Measurements from ENCODE around the gene AGO3. TPM values are rescaled to one million over a fixed set of nuclear protein-coding genes. Genes with fewer than 3 reads are reported as not detected.

AGO3 gene
- total and polyA plus RNA-seq, 2 of the 13 experiments (the other 11 are each of a cell fraction or from before 2014, with no cell fraction given): 21.2 to 27.1 TPM

DNA sequence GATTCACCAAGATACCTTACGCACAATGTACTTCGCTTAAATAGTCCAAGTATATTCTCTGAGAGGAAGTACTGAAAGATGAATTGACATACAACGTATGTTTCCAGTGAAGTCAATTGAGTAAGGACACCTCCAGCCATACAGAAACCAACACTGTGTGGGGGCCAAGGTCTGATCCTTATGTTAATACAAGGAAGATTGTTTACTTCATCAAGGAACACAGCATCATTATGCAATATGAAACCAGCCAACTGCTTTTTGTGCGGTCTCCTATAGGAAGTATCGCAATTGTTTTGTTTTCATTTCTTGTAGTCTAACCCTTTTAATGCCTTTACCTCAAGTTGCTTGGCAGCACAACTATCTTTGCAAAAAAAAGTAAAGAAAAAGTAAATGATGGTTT, 124.8 kb downstream of the AGO3 start:
- TF ChIP-seq, protein P1, sequence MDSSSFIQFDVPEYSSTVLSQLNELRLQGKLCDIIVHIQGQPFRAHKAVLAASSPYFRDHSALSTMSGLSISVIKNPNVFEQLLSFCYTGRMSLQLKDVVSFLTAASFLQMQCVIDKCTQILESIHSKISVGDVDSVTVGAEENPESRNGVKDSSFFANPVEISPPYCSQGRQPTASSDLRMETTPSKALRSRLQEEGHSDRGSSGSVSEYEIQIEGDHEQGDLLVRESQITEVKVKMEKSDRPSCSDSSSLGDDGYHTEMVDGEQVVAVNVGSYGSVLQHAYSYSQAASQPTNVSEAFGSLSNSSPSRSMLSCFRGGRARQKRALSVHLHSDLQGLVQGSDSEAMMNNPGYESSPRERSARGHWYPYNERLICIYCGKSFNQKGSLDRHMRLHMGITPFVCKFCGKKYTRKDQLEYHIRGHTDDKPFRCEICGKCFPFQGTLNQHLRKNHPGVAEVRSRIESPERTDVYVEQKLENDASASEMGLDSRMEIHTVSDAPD (CRISPR knock-in tag; IDR thresholded peaks at IDR 0.05): no peak
- TF ChIP-seq ZNF460 (CRISPR knock-in tag; IDR thresholded peaks at IDR 0.05; ENCODE audit: borderline replicate concordance) (no peak), ZNF232 (CRISPR knock-in tag; IDR thresholded peaks at IDR 0.05; ENCODE audit: borderline replicate concordance) (no peak), ZBTB3 (CRISPR knock-in tag; IDR thresholded peaks at IDR 0.05; ENCODE audit: borderline replicate concordance, low read depth) (no peak), ZNF749 (CRISPR knock-in tag; IDR thresholded peaks at IDR 0.05; ENCODE audit: borderline replicate concordance) (no peak), ZNF878 (CRISPR knock-in tag; IDR thresholded peaks at IDR 0.05) (no peak), MTA1 (CRISPR knock-in tag; IDR thresholded peaks at IDR 0.05; ENCODE audit: borderline replicate concordance) (no peak), NFIC (IDR thresholded peaks at IDR 0.05; ENCODE audit: low read length) (no peak)
- DNase-seq (ENCODE audit: low spot score) (no peak), FAIRE-seq (no peak), ATAC-seq (no peak)
- in situ Hi-C loops (cut with HindIII; ENCODE audit: extremely low pct_ligation_motif_present, low pct_unique_long_range_greater_than_20kb): no loop called here
- Histone ChIP-seq H3K9me3 (ENCODE audit: low read length) (no peaks in the 10 kb centered on the region), H3K9ac (ENCODE audit: insufficient read depth, low read depth, low read length) (no peak overlapping the region), H3K36me3 (replicated peaks in 1 of 2; ENCODE audit: control insufficient read depth in 1 of 2, insufficient read depth in 2 of 2, low read length in 2 of 2) (peaks cover 0 to 9% of the 10 kb centered on the region in 2 experiments; a peak in 3 of 5 replicates), H3K79me2 (ENCODE audit: insufficient read depth, low read length) (no peaks in the 10 kb centered on the region), H3K27me3 (ENCODE audit: control insufficient read depth in 1 of 2, insufficient read depth in 2 of 2, low read length in 2 of 2) (no peaks in the 10 kb centered on the region), H3K4me2 (ENCODE audit: low read depth, low read length) (no peak overlapping the region), H3K4me3 (replicated peaks in 1 of 3; ENCODE audit: insufficient read depth in 1 of 3, low read depth in 2 of 3, low read length in 3 of 3) (no peak overlapping the region), H2AFZ (ENCODE audit: low read length) (no peak overlapping the region), H3K4me1 (ENCODE audit: insufficient read depth, low read length) (no peaks in the 10 kb centered on the region), H3K27ac (ENCODE audit: extremely low read length, insufficient read depth, low read length) (no peak overlapping the region), H4K20me1 (ENCODE audit: insufficient read depth, low read length) (no peaks in the 10 kb centered on the region)
- TSS peak; percentile 25 for BruUV-seq (replicated peaks)
- 98% methylated on average over 5 of the region's 5 CpGs for WGBS (ENCODE audit: low lambda C conversion rate)
- intact Hi-C loops (cut with micrococcal nuclease; ENCODE audit: unreplicated experiment): no loop called here
- CTCF ChIA-PET (ENCODE audit: low intra/inter-chr PET ratio, low total read pairs): no interaction called here
- POLR2A ChIA-PET: no interaction called here

DNA sequence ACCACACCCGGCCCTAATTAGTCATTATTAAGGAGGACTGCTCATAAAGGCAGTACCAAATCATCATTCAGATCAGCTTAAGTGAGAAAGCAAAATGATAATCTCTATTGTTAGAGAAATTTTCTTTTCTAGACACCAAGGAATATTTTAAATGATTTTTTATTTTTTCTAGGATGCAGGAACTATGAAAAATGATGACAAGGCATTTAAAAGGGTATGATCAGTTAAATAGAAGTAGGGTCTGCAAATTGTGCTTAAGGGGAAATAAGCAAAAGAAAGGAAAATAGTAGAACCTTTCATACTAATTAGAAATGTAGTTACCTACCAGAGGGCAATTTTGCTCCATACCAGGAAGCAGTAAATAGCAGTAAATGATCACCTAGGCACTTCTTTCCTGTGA, 131.4 kb downstream of the AGO3 start:
- H3K4me3 ChIP-seq (replicated peaks in 1 of 3; ENCODE audit: insufficient read depth in 1 of 3, low read depth in 2 of 3, low read length in 3 of 3): no peak overlapping the region
- in situ Hi-C loops (cut with HindIII; ENCODE audit: extremely low pct_ligation_motif_present, low pct_unique_long_range_greater_than_20kb) (no loop called here), intact Hi-C loops (cut with micrococcal nuclease; ENCODE audit: unreplicated experiment) (no loop called here)
- no peak overlapping the region for H3K4me2 ChIP-seq (ENCODE audit: low read depth, low read length)
- CTCF ChIA-PET (ENCODE audit: low intra/inter-chr PET ratio, low total read pairs): no interaction called here
- no peak overlapping the region for H2AFZ ChIP-seq (ENCODE audit: low read length)
- POLR2A ChIA-PET: no interaction called here
- BruUV-seq (replicated peaks): no TSS peak
- FAIRE-seq: no peak
- ATAC-seq: no peak
- H3K9me3 ChIP-seq (ENCODE audit: low read length): no peaks in the 10 kb centered on the region
- no peaks in the 10 kb centered on the region for H3K36me3 ChIP-seq (replicated peaks in 1 of 2; ENCODE audit: control insufficient read depth in 1 of 2, insufficient read depth in 2 of 2, low read length in 2 of 2)
- H3K9ac ChIP-seq (ENCODE audit: insufficient read depth, low read depth, low read length): no peak overlapping the region
- H4K20me1 ChIP-seq (ENCODE audit: insufficient read depth, low read length): no peaks in the 10 kb centered on the region
- WGBS (ENCODE audit: low lambda C conversion rate): 95% methylated on average over 1 of the region's 1 CpG
- H3K27ac ChIP-seq (ENCODE audit: extremely low read length, insufficient read depth, low read length): no peak overlapping the region
- DNase-seq (ENCODE audit: low spot score): no peak
- H3K27me3 ChIP-seq (ENCODE audit: control insufficient read depth in 1 of 2, insufficient read depth in 2 of 2, low read length in 2 of 2): no peaks in the 10 kb centered on the region
- no peaks in the 10 kb centered on the region for H3K79me2 ChIP-seq (ENCODE audit: insufficient read depth, low read length)
- no peaks in the 10 kb centered on the region for H3K4me1 ChIP-seq (ENCODE audit: insufficient read depth, low read length)
- TF ChIP-seq MAFF (IDR thresholded peaks at IDR 0.05; ENCODE audit: low read depth, low read length): peak; percentile 94
- TF ChIP-seq HNRNPLL (IDR thresholded peaks at IDR 0.05; ENCODE audit: low read depth, low read length, poor library complexity, severe bottlenecking): no peak
- TF ChIP-seq ZNF343 (CRISPR knock-in tag; IDR thresholded peaks at IDR 0.05): no peak
- TF ChIP-seq ZNF761 (CRISPR knock-in tag; conservative IDR thresholded peaks at IDR 0.05): no peak
- no peak for TF ChIP-seq POLR2A (IDR thresholded peaks at IDR 0.05; ENCODE audit: insufficient read depth in 1 of 2, low read depth in 2 of 2, low read length in 2 of 2)
- no peak for TF ChIP-seq ATRX (CRISPR knock-in tag; IDR thresholded peaks at IDR 0.05; ENCODE audit: borderline replicate concordance)
- no peak for TF ChIP-seq KDM3A (CRISPR knock-in tag; IDR thresholded peaks at IDR 0.05; ENCODE audit: low read depth)
- TF ChIP-seq, protein P2, sequence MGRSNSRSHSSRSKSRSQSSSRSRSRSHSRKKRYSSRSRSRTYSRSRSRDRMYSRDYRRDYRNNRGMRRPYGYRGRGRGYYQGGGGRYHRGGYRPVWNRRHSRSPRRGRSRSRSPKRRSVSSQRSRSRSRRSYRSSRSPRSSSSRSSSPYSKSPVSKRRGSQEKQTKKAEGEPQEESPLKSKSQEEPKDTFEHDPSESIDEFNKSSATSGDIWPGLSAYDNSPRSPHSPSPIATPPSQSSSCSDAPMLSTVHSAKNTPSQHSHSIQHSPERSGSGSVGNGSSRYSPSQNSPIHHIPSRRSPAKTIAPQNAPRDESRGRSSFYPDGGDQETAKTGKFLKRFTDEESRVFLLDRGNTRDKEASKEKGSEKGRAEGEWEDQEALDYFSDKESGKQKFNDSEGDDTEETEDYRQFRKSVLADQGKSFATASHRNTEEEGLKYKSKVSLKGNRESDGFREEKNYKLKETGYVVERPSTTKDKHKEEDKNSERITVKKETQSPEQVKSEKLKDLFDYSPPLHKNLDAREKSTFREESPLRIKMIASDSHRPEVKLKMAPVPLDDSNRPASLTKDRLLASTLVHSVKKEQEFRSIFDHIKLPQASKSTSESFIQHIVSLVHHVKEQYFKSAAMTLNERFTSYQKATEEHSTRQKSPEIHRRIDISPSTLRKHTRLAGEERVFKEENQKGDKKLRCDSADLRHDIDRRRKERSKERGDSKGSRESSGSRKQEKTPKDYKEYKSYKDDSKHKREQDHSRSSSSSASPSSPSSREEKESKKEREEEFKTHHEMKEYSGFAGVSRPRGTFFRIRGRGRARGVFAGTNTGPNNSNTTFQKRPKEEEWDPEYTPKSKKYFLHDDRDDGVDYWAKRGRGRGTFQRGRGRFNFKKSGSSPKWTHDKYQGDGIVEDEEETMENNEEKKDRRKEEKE (IDR thresholded peaks at IDR 0.05): no peak
- TF ChIP-seq MAFK (conservative IDR thresholded peaks at IDR 0.05 in 1 of 2, IDR thresholded peaks at IDR 0.05 in 1 of 2; ENCODE audit: low read length in 2 of 2): peak; percentile 91 to 96
